Embryonic facial prominence (tissue), 1 donor: Measurements from ENCODE around the gene FBN3.

Experiments used
- DNase-seq: peaks from one replicate; pipeline ENCODE4 v3.0.0-alpha.2; 2016; ENCODE audit errors: extremely low spot score

FBN3 gene

GRCh38 chr19:8020681-8021080 is 128.7 kb downstream of the FBN3 start:
- no peak for DNase-seq

- no peak for DNase-seq
Observed at GRCh38 chr19:8017808-8018207, 131.6 kb downstream of the FBN3 start.
